ENCODE measurements around the gene GAS1. TPM values are rescaled to one million over a fixed set of nuclear protein-coding genes. Genes with fewer than 3 reads are reported as not detected.

GAS1 gene
- total RNA-seq, 1 donor from 2014 or later: 16.8 TPM

- TF ChIP-seq, protein P1, sequence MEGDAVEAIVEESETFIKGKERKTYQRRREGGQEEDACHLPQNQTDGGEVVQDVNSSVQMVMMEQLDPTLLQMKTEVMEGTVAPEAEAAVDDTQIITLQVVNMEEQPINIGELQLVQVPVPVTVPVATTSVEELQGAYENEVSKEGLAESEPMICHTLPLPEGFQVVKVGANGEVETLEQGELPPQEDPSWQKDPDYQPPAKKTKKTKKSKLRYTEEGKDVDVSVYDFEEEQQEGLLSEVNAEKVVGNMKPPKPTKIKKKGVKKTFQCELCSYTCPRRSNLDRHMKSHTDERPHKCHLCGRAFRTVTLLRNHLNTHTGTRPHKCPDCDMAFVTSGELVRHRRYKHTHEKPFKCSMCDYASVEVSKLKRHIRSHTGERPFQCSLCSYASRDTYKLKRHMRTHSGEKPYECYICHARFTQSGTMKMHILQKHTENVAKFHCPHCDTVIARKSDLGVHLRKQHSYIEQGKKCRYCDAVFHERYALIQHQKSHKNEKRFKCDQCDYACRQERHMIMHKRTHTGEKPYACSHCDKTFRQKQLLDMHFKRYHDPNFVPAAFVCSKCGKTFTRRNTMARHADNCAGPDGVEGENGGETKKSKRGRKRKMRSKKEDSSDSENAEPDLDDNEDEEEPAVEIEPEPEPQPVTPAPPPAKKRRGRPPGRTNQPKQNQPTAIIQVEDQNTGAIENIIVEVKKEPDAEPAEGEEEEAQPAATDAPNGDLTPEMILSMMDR (IDR thresholded peaks at IDR 0.05): peak; percentile 92
- Histone ChIP-seq H3K9me3 (no peaks in the 10 kb centered on the region), H3K4me3 (peak overlapping the region; percentile 79), H3K36me3 (no peaks in the 10 kb centered on the region), H3K27ac (peak overlapping the region; percentile 56), H3K4me1 (peaks cover 5% of the 10 kb centered on the region), H3K27me3 (peaks cover 11% of the 10 kb centered on the region)
- DNase-seq: peak; percentile 83
- intact Hi-C loops (cut with DNase I): no loop called here
- ATAC-seq: peak; percentile 76
Observed at GRCh38 chr9:86948074-86948929, 996 bp upstream of the GAS1 start.

- intact Hi-C loops (cut with DNase I): no loop called here
- DNase-seq (peak; percentile 81), ATAC-seq (peak; percentile 68)
- Histone ChIP-seq H3K27me3 (peaks cover 22% of the 10 kb centered on the region), H3K4me1 (peaks cover 13% of the 10 kb centered on the region), H3K27ac (peak overlapping the region; percentile 82), H3K4me3 (peak overlapping the region; percentile 79), H3K9me3 (no peaks in the 10 kb centered on the region), H3K36me3 (no peaks in the 10 kb centered on the region)
- TF ChIP-seq, protein P1 (IDR thresholded peaks at IDR 0.05): no peak
Observed at GRCh38 chr9:86946201-86947145, 833 bp downstream of the GAS1 start.

GRCh38 chr9:86945728-86946200 is 1.5 kb downstream of the GAS1 start:
- peaks cover 28% of the 10 kb centered on the region for H3K27me3 ChIP-seq
- peak; percentile 72 for DNase-seq
- H3K9me3 ChIP-seq: no peaks in the 10 kb centered on the region
- peak; percentile 19 for ATAC-seq
- TF ChIP-seq, protein P1 (IDR thresholded peaks at IDR 0.05): peak; percentile 13
- H3K4me3 ChIP-seq: peak overlapping the region; percentile 79
- intact Hi-C loops (cut with DNase I): no loop called here
- peaks cover 13% of the 10 kb centered on the region for H3K4me1 ChIP-seq
- no peaks in the 10 kb centered on the region for H3K36me3 ChIP-seq
- H3K27ac ChIP-seq: peak overlapping the region; percentile 82

DNA sequence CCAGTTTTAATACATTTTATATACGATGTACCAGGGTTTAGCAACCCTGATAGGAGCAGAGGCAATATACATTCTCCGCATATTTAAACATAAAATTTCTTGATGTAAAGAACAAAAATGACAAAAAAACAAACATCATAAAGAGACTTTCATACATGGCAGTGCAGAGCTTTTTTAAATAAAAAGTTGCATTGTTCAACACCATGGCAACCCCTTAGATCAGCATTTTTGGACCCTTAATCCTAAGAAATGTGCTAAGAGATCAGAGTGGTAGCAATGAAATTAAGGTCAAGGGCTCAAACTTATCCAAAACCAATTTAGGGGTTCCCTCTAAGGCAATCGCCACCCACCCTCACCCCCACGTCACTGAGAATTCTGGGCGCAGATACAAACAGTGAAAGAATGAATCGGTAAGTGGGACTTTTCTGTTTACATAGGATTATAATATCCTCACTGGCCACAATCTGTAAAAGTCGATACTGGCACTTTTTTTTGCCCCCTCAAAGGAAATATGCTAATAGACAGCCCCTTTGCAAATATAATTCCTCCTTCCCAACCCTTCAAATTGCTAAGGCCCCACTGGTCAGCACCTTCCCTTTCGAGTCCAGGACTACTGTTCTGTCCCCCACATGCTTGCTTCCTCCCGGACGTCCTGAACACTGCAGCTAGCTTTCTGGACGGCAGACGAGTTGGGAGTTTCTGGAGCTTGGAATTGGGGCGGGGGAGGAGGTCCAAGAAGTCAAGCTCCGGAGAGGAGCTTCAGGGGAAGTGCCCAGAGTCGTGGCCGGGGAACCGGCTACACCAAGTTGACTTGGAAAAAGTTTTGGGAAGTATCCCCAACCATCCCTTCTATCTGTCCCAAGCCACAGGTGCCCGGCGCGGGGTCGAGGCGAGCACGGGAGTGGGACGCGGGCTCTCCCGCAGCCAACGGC is 2.2 kb downstream of the GAS1 start:
- Histone ChIP-seq H3K4me3 (peak overlapping the region; percentile 79), H3K27ac (peak overlapping the region; percentile 82), H3K4me1 (peaks cover 13% of the 10 kb centered on the region), H3K27me3 (peaks cover 35% of the 10 kb centered on the region), H3K36me3 (no peaks in the 10 kb centered on the region), H3K9me3 (no peaks in the 10 kb centered on the region)
- intact Hi-C loops (cut with DNase I): no loop called here
- DNase-seq (no peak), ATAC-seq (no peak)
- TF ChIP-seq, protein P1 (IDR thresholded peaks at IDR 0.05): no peak

All from upper lobe of right lung (tissue), 1 donor.